GM18517 (cell line): ENCODE measurements around the gene SLC12A7.

ENCODE experiments used
- ATAC-seq: cut with Tn5 transposase; IDR thresholded peaks from one replicate; pipeline ENCODE4 v1.9.1; 2021; ENCODE audit warnings: mild to moderate bottlenecking, moderate library complexity; ENCODE audit not compliant: unreplicated experiment

Gene SLC12A7

GRCh38 chr5:1112596-1113331 is 901 bp upstream of the SLC12A7 start:
- ATAC-seq = no peak

- peak; percentile 28 for ATAC-seq
Measured at GRCh38 chr5:1111241-1111726, 579 bp downstream of the SLC12A7 start.

- no peak for ATAC-seq
Measured at GRCh38 chr5:1110307-1111240, 1.3 kb downstream of the SLC12A7 start.

GRCh38 chr5:1109542-1110306 is 2.1 kb downstream of the SLC12A7 start:
- no peak for ATAC-seq

- no peak for ATAC-seq
Measured at GRCh38 chr5:1108865-1109174, 3.0 kb downstream of the SLC12A7 start.

GRCh38 chr5:1108023-1108864 is 3.6 kb downstream of the SLC12A7 start:
- ATAC-seq = no peak

- no peak for ATAC-seq
Measured at GRCh38 chr5:1107167-1108022, 4.5 kb downstream of the SLC12A7 start.

- no peak for ATAC-seq
Measured at GRCh38 chr5:1106385-1107166, 5.3 kb downstream of the SLC12A7 start.

- peak; percentile 59 for ATAC-seq
Measured at GRCh38 chr5:1105350-1106265, 6.3 kb downstream of the SLC12A7 start.

- no peak for ATAC-seq
Measured at GRCh38 chr5:1104327-1105006, 7.4 kb downstream of the SLC12A7 start.

GRCh38 chr5:1103505-1104326 is 8.1 kb downstream of the SLC12A7 start:
- ATAC-seq = no peak

- ATAC-seq = no peak
Measured at GRCh38 chr5:1103093-1103492, 8.8 kb downstream of the SLC12A7 start.

GRCh38 chr5:1101961-1102713 is 9.7 kb downstream of the SLC12A7 start:
- no peak for ATAC-seq

- no peak for ATAC-seq
Measured at GRCh38 chr5:1100664-1101574, 10.9 kb downstream of the SLC12A7 start.
